HUES64 (cell line): ENCODE data around the gene SND1.

Source experiments
- H3K27ac ChIP-seq: 2 replicates; pipeline ENCODE4 v1.7.0; 2013; ENCODE audit warnings: low read depth, low read length, inconsistent platforms
- H3K27me3 ChIP-seq: 2 replicates; pipeline ENCODE4 v1.6.1; 2013; ENCODE audit warnings: mild to moderate bottlenecking, low read length; ENCODE audit not compliant: insufficient read depth
- H3K36me3 ChIP-seq: 2 replicates; pipeline ENCODE4 v1.6.1; 2013; ENCODE audit warnings: mild to moderate bottlenecking, low read length; ENCODE audit not compliant: insufficient read depth
- H3K4me1 ChIP-seq: 2 replicates; pipeline ENCODE4 v1.6.1; 2013; ENCODE audit warnings: mild to moderate bottlenecking, low read length, moderate library complexity; ENCODE audit not compliant: insufficient read depth
- H3K4me3 ChIP-seq: 2 replicates; pipeline ENCODE4 v1.5.1; 2013; ENCODE audit warnings: mild to moderate bottlenecking, low read length, moderate library complexity
- H3K9ac ChIP-seq: 2 replicates; pipeline ENCODE4 v1.6.1; 2013; ENCODE audit warnings: mild to moderate bottlenecking, low read depth, low read length
- H3K9me3 ChIP-seq: 2 replicates; pipeline ENCODE4 v1.6.1; 2013; ENCODE audit warnings: low read depth, low read length; ENCODE audit not compliant: insufficient read depth
- WGBS: fragments of 150-250, 120-280 bp; methylation state at CpG from one replicate; pipeline ENCODE4 v1.1.7; 2013; ENCODE audit warnings: missing lambda C conversion rate; 5-methylcytosine and 5-hydroxymethylcytosine counted together

The SND1 gene

GRCh38 chr7:127911968-127912511, 260.0 kb downstream of the SND1 start:
- H3K9me3 ChIP-seq: no peaks in the 10 kb centered on the region
- H3K4me1 ChIP-seq: peaks cover 12% of the 10 kb centered on the region
- WGBS: 82% methylated on average over 1 of the region's 1 CpG
- no peaks in the 10 kb centered on the region for H3K27me3 ChIP-seq
- no peak overlapping the region for H3K4me3 ChIP-seq
- no peak overlapping the region for H3K9ac ChIP-seq
- H3K36me3 ChIP-seq: no peaks in the 10 kb centered on the region
- H3K27ac ChIP-seq: no peak overlapping the region

GRCh38 chr7:127912901-127913300, 260.9 kb downstream of the SND1 start:
- Histone ChIP-seq H3K4me1 (peaks cover 12% of the 10 kb centered on the region), H3K36me3 (no peaks in the 10 kb centered on the region), H3K27me3 (no peaks in the 10 kb centered on the region), H3K9me3 (no peaks in the 10 kb centered on the region), H3K9ac (no peak overlapping the region), H3K27ac (no peak overlapping the region), H3K4me3 (no peak overlapping the region)
- 89% methylated on average over 2 of the region's 2 CpGs for WGBS

- no peak overlapping the region for H3K4me3 ChIP-seq
- no peaks in the 10 kb centered on the region for H3K36me3 ChIP-seq
- H3K9me3 ChIP-seq: no peaks in the 10 kb centered on the region
- H3K27me3 ChIP-seq: no peaks in the 10 kb centered on the region
- no peak overlapping the region for H3K9ac ChIP-seq
- H3K4me1 ChIP-seq: peaks cover 12% of the 10 kb centered on the region
- WGBS: 93% methylated on average over 2 of the region's 2 CpGs
- no peak overlapping the region for H3K27ac ChIP-seq
Observed at GRCh38 chr7:127913686-127914085, 261.7 kb downstream of the SND1 start.

GRCh38 chr7:127914693-127915092, 262.7 kb downstream of the SND1 start:
- WGBS: 94% methylated on average over 6 of the region's 6 CpGs
- H3K27me3 ChIP-seq: no peaks in the 10 kb centered on the region
- H3K9me3 ChIP-seq: no peaks in the 10 kb centered on the region
- no peak overlapping the region for H3K9ac ChIP-seq
- H3K4me3 ChIP-seq: no peak overlapping the region
- H3K27ac ChIP-seq: no peak overlapping the region
- peaks cover 12% of the 10 kb centered on the region for H3K4me1 ChIP-seq
- no peaks in the 10 kb centered on the region for H3K36me3 ChIP-seq

GRCh38 chr7:127916735-127917134, 264.7 kb downstream of the SND1 start:
- H3K4me1 ChIP-seq: peaks cover 12% of the 10 kb centered on the region
- 94% methylated on average over 3 of the region's 3 CpGs for WGBS

GRCh38 chr7:127918130-127918529, 266.1 kb downstream of the SND1 start:
- H3K4me1 ChIP-seq: peaks cover 3% of the 10 kb centered on the region; the same call in 1 of the 2 replicates
- 92% methylated on average over 7 of the region's 8 CpGs for WGBS

More at GRCh38 chr7:127916735-127917134, 264.7 kb downstream of the SND1 start:
- Histone ChIP-seq H3K9ac (no peak overlapping the region), H3K27me3 (no peaks in the 10 kb centered on the region), H3K36me3 (no peaks in the 10 kb centered on the region), H3K4me3 (no peak overlapping the region), H3K9me3 (no peaks in the 10 kb centered on the region), H3K27ac (no peak overlapping the region)

GRCh38 chr7:127920787-127921438, 268.9 kb downstream of the SND1 start:
- WGBS: 90% methylated on average over 1 of the region's 2 CpGs
- H3K27ac ChIP-seq: no peak overlapping the region
- H3K9me3 ChIP-seq: no peaks in the 10 kb centered on the region
- no peaks in the 10 kb centered on the region for H3K4me1 ChIP-seq
- no peak overlapping the region for H3K4me3 ChIP-seq
- no peaks in the 10 kb centered on the region for H3K27me3 ChIP-seq
- no peaks in the 10 kb centered on the region for H3K36me3 ChIP-seq
- no peak overlapping the region for H3K9ac ChIP-seq

More at GRCh38 chr7:127918130-127918529, 266.1 kb downstream of the SND1 start:
- H3K27ac ChIP-seq: no peak overlapping the region
- no peaks in the 10 kb centered on the region for H3K27me3 ChIP-seq
- H3K9me3 ChIP-seq: no peaks in the 10 kb centered on the region
- H3K9ac ChIP-seq: no peak overlapping the region
- no peak overlapping the region for H3K4me3 ChIP-seq
- no peaks in the 10 kb centered on the region for H3K36me3 ChIP-seq

GRCh38 chr7:127922656-127923055, 270.7 kb downstream of the SND1 start:
- no peaks in the 10 kb centered on the region for H3K27me3 ChIP-seq
- WGBS: 97% methylated on average over 1 of the region's 1 CpG
- no peaks in the 10 kb centered on the region for H3K36me3 ChIP-seq
- no peak overlapping the region for H3K27ac ChIP-seq
- H3K9me3 ChIP-seq: no peaks in the 10 kb centered on the region
- H3K9ac ChIP-seq: no peak overlapping the region
- H3K4me3 ChIP-seq: no peak overlapping the region
- peaks cover 4% of the 10 kb centered on the region; the same call in 1 of the 2 replicates for H3K4me1 ChIP-seq

- H3K9ac ChIP-seq: no peak overlapping the region
- no peak overlapping the region for H3K4me3 ChIP-seq
- no peaks in the 10 kb centered on the region for H3K27me3 ChIP-seq
- H3K4me1 ChIP-seq: peaks cover 5% of the 10 kb centered on the region; the same call in 1 of the 2 replicates
- H3K36me3 ChIP-seq: peaks cover 10% of the 10 kb centered on the region
- H3K27ac ChIP-seq: no peak overlapping the region
- no peaks in the 10 kb centered on the region for H3K9me3 ChIP-seq
Observed at GRCh38 chr7:127924874-127925273, 272.9 kb downstream of the SND1 start.

GRCh38 chr7:127927348-127927696, 275.3 kb downstream of the SND1 start:
- Histone ChIP-seq H3K9me3 (no peaks in the 10 kb centered on the region), H3K4me3 (no peak overlapping the region), H3K36me3 (peaks cover 31% of the 10 kb centered on the region), H3K4me1 (peaks cover 5% of the 10 kb centered on the region; the same call in 1 of the 2 replicates), H3K27ac (no peak overlapping the region), H3K27me3 (no peaks in the 10 kb centered on the region), H3K9ac (no peak overlapping the region)
- 98% methylated on average over 2 of the region's 3 CpGs for whole genome bisulfite sequencing

- no peaks in the 10 kb centered on the region for H3K27me3 ChIP-seq
Observed at GRCh38 chr7:127928222-127928621, 276.2 kb downstream of the SND1 start.

More at GRCh38 chr7:127928222-127928621, 276.2 kb downstream of the SND1 start:
- H3K9ac ChIP-seq: no peak overlapping the region
- peaks cover 5% of the 10 kb centered on the region; the same call in 1 of the 2 replicates for H3K4me1 ChIP-seq
- peaks cover 31% of the 10 kb centered on the region for H3K36me3 ChIP-seq
- H3K4me3 ChIP-seq: no peak overlapping the region
- H3K9me3 ChIP-seq: no peaks in the 10 kb centered on the region
- H3K27ac ChIP-seq: no peak overlapping the region
- 95% methylated on average over 1 of the region's 3 CpGs for WGBS
